ENCODE measurements around the gene RENBP.

GRCh38 chrX:153993978-153994377, 49.5 kb upstream of the RENBP start:
- TF ChIP-seq CTCF (conservative IDR thresholded peaks at IDR 0.05 in 1 of 2, IDR thresholded peaks at IDR 0.05 in 1 of 2; ENCODE audit: extremely low read depth in 1 of 2, insufficient read depth in 1 of 2, low read depth in 1 of 2, low read length in 2 of 2) (no peak), EZH2 (IDR thresholded peaks at IDR 0.05; ENCODE audit: borderline replicate concordance, low read length) (no peak)

All from mammary epithelial cell (primary cell).